Colon (tissue), 2 donors: ENCODE data around the gene SLC8A1.

Source experiments
- FAIRE-seq: peaks from 2 replicates; lab custom pipeline; 2012; peaks lifted over from hg19 to GRCh38; lab: Jason Lieb, UNC
- donor health status: control.
- donor health status: control.

The SLC8A1 gene

GRCh38 chr2:40228310-40228709 lies 223.6 kb downstream of the SLC8A1 start:
- FAIRE-seq = no peak

- no peak for FAIRE-seq
These were observed 224.7 kb downstream of the SLC8A1 start for GRCh38 chr2:40227210-40227609.

DNA sequence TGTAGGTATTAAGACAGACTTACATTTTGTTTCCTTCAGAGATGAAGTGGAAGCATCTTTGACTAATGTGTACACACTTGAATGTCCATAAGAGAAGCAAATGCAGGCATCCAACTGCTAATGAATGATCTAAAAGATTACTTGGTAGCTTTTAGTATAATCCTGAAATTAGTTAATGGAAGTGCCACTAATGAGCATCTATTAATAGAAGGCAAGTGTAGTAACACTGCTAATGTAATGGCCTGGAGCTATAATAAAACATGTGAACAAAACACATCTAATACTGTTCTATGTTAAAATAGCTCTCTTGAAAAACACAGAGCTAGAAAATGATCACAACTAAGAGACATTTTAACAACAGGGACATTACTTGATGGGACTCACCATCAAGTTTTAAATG lies 225.3 kb downstream of the SLC8A1 start:
- FAIRE-seq = no peak

DNA sequence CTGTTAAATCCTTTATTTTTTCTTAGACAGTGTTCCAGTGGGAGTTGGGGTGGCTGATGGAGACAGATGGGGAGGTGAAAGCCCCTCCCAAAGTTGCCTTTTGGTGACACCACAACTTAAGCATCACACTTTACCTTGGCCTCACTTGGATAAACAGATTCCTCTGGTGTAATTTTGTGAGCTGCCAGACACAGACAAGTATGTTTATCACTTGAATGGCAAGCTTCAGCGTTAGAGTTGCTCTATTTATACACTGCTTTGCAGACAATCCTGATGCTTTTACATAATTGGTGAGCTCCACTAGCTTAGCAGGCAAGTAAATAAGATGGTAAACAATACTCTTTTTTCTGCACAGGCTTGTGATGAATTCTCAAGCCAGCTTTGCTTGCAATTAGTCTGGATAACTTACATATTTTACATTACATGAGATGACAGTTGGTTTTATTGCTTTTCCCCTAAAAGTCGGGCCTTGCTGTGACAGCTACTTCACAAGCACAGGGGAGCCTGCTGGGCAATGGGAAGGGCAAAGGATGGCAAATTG lies 226.2 kb downstream of the SLC8A1 start:
- FAIRE-seq = no peak

GRCh38 chr2:40224318-40224717 lies 227.6 kb downstream of the SLC8A1 start:
- FAIRE-seq = no peak

- no peak for FAIRE-seq
These were observed 231.5 kb downstream of the SLC8A1 start for GRCh38 chr2:40220177-40220925.

DNA sequence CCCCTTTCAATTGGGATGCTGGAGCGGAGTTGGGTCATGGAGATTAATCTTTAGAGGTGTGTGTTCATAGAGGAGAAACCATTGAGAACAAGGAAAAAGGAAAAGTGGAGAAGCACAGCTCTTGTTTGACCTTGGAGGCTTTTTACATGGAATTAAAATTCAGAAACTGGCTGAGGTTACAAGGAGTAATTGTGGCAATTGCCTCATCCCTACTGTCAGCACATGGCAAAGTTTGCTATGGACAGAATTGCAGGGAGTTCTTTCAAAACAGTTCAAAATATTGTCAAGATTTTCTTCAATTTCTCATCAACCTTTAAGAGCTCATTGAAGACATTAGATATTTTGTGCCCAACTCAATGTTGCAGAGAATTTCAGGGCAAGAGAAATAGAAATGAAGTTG lies 232.7 kb downstream of the SLC8A1 start:
- no peak for FAIRE-seq

GRCh38 chr2:40218679-40219078 lies 233.2 kb downstream of the SLC8A1 start:
- FAIRE-seq = no peak

DNA sequence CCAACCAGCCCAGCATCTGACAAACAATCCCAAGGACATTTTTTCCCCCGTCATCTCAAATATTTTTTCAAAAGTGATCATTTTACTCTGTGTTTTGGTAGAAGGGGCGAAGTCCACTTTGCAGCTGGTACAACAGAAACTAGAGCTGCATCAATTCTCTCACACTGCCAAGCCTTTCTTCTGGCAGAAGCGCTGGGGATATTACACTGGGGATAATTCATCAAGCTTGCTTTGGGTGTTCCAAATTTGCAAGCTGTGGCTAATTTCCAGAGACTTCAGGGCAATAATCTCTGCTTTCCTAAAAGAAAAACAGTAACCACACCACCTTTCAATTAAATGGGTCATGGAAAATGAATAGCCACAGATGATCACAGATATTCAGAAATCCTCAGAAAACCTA lies 238.3 kb downstream of the SLC8A1 start:
- FAIRE-seq = no peak

DNA sequence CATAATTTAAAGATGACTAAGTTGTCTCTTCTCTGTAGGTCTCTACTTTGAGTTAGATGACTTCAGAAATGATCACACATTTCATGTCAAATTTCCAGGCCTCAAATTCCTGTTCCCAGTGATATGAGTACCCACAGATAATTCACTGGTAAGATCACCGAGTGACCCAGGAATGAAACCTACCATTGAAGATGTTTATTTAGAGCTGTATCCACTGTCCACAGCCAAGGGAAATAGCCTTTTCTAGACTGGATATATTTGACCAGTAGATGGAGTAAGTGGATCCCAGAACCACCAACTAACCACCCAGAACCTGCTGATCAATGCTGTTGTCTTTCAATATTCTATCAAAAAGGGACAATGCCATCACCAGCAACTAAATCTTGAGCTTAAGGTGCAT lies 238.8 kb downstream of the SLC8A1 start:
- no peak for FAIRE-seq

DNA sequence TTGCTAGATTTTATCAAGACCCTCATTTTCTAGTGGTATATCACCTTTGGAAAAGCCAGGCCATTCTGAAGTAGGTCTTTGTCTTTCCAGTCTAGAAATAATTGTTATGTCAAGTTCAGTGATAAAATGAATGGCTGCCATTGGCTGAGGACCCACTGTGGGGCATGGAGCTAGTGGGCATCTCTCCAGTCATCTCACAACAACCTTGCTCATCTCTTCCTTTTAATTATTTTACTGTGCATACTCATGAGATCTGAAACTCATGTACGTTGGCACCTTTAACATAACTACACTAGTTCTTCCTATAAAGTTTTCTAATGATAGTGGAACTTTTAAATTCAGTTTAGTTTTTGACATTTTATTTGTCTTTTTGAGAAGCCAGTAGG lies 240.9 kb downstream of the SLC8A1 start:
- FAIRE-seq = no peak

DNA sequence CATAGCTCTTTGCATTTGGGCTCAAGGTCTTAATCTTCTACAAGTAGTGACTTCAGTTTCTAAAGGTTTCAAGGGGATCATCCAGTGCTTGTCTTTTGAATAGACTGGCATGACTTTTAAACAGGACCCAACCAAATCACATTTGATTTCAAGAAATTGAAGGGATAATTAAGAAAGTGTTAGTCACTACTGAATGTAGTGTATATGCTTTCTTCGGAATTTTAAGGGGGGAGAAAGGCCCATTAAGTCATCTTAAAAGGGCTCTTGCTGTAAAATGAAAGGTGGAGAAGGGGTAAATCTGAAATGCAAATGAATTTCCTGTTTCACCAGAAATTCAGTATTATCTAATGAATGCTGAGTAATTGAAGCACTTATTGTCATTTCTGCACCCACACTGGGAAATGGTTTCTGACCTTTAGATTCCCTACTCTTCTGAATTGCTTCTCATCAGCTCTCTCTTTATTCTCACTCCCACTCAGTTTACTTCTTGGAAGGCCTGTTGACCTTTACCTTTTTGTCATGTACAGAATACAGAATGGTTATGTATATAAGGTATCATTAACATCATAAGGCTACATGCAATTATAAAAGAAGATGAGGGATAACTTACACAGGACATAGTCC lies 241.4 kb downstream of the SLC8A1 start:
- no peak for FAIRE-seq

DNA sequence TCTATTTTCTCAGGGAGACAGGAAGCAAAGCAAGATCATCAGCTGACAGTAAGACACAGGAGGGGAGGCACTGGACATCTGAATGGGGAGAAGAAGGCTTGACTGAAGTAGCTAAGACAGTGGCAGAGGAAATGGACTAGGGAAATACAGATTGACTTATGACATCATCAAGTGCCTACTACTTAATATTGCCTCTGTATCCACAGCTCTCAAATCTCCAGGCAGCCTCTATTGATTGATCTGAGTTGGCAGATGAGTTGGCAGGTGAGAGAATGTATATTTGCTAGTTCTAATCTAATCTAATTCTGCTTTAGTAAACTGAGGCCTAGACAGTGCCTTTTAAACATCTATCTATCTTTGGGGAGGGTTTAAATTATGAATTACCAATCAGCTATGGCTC lies 242.1 kb downstream of the SLC8A1 start:
- no peak for FAIRE-seq

DNA sequence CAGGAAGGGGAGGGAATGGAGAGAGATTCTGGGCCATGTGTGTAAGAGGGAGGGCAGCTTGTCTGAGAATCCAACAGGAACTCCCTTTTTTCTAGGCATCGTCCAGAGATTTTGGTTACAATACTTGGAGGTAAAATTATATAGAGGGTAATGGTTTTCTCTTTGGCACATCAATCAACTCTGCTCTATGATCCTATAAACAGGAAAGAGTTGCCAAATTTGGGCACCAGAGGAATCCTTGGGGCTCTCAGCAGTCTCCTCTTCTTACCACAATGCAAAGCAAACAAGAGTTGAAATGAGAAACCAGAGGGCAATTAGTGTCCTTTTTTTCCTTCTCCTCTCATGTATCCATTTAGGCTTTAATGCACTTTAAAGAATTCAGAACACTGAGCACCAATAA lies 243.4 kb downstream of the SLC8A1 start:
- FAIRE-seq = no peak

DNA sequence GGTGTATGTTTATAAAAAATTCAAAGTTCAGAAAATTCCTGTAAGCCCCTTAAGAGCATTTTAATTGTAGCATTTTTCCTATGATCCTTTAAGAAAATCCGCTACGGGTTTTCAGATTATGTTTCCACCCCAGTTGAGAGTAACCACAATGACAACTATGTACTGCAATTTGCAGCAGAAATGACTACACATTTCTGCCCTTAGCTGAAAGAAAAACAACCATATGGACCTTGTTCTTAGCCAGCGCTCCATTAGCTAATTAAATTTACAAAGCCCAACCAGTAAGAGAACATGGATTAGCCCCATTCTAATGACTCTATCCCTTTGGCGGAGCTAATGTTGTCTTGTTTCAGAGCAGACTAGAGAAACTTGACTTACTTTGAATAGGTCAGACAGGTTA lies 247.6 kb downstream of the SLC8A1 start:
- no peak for FAIRE-seq

DNA sequence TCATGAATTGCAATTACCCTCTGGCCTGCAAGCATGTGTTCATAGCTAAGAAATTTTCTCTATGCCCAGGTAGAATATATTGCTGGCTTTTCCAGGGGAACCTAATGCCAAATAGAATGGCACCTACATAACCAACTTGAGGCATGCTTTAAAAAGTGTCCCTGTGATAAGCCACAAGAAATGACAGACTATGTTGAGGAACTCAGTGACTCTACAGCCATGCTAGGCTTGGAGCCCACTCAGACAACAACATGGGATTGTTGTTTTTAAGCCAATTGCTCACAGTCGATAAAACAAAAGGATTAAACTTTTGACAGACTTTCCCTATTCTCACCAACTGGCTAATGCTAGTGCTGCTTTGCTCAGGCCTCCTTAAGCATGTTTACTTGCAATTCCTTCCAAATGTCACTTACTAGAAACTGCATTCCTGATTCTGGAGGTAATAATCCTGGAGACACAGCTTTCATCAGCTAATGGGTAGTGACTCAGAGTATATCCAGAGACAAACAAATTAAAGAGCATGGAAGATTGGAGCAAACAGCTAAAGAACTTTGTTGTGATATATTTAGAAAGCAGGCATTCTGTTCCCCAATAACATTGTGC lies 249.0 kb downstream of the SLC8A1 start:
- no peak for FAIRE-seq

- no peak for FAIRE-seq
These were observed 250.5 kb downstream of the SLC8A1 start for GRCh38 chr2:40201425-40201824.

- FAIRE-seq = no peak
These were observed 251.4 kb downstream of the SLC8A1 start for GRCh38 chr2:40200366-40200915.

GRCh38 chr2:40199771-40200170 lies 252.1 kb downstream of the SLC8A1 start:
- no peak for FAIRE-seq

- no peak for FAIRE-seq
These were observed 254.8 kb downstream of the SLC8A1 start for GRCh38 chr2:40197121-40197520.

GRCh38 chr2:40193670-40194026 lies 258.2 kb downstream of the SLC8A1 start:
- FAIRE-seq = no peak

DNA sequence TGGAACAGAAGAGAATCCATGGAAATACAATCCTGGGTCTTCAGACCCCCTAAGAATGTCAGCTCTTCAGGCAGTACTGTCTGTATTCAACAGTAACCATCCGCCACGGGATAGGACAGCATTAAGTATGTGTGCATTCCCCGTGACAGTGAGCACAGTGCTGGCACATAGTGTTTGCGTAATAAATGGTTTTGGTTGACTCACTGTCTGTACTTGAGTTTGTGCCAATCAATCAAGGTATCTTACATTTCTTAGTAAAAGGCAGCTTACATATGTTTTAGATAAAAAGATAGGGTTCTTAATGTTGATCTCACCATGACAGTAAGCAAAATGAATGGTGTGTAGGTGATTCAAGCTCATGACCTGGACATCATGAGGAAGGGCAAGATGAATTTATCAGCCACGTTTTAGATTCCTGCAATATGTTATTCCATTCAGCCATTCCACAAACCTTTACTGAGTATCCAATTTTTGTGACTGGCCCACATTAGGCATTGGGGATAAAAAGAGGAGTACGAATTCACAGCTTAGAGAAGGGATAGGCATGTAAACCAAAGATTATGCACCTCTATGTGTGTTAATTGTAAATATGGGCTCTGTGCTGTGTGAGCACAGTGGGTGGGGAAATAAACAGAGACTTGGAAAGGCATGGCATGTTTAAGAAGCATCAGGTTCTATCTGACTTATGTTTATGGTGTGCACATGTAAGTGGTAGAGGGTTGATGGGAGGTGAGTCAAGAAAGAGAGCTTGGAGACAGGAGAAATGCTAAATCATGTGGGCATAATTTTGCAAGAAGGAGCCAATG lies 258.8 kb downstream of the SLC8A1 start:
- FAIRE-seq = no peak
